GM19397 (cell line): ENCODE results near the gene DNAH3.
"Not testable (repeated sequence)": the region's sequence is repeated elsewhere in the genome, so short reads cannot be mapped to it uniquely, and the experiment has no call there.

Experiments
- ATAC-seq: cut with Tn5 transposase; IDR thresholded peaks from one replicate; pipeline ENCODE4 v1.9.1; 2021; ENCODE audit warnings: mild to moderate bottlenecking, moderate library complexity; ENCODE audit not compliant: unreplicated experiment

Gene DNAH3

DNA sequence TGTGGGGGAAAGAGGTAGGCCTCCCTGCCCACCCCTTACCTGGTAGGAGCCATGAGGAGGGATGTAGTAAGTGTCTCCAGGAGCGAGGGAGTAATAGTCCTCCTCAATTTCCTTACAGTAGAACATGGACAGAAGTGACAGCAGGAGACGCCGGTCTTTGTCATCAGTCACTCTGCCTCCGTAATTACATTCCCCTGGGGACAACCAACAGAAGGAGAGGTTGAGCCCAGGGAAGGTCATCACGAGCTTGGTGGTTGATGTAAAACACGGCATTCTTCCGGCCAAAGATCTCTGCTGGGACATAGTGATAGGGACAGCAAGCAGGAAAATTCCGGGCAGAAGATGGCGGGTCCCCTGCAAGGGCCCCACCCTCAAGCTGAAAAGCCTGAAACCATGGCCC, 202.2 kb downstream of the DNAH3 start:
- no peak for ATAC-seq

DNA sequence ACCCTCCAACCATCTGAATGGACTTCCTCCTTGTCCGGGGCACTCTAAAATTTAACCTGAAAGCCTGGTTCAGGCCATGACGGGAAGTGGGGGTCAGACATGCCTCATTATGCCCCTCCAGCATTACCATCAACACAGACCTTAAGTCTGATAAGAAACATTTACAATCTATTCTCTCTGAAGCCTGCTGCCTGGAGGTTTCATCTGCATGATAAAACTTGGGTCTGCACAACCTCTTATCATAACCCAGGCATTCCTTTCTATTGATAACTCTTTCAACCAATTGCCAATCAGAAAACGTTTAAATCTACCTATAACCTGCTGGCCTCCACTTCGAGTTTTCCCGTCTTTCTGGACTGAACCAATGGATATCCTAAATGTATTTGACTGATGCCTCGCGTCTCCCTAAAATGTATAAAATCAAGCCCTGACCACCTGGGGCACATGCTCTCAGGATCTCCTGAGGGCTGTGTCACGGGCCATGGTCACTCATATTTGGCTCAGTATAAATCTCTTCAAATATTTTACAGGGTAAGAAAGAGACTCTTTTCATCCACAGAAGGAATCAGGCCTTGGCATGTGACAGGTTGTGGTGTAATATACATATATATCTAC, 204.5 kb downstream of the DNAH3 start:
- no peak for ATAC-seq

DNA sequence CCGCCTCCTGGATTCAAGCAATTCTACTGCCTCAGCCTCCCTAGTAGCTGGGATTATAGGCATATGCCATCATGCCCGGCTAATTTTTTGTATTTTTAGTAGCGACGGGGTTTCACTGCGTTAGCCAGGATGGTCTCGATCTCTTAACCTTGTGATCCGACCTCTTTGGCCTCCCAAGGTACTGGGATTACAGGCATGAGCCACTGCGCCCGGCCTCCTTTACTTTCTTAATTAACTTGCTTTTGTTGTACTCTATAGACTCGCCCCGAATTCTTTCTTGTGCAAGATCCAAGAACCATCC, 205.1 kb downstream of the DNAH3 start:
- not testable (repeated sequence) for ATAC-seq

DNA sequence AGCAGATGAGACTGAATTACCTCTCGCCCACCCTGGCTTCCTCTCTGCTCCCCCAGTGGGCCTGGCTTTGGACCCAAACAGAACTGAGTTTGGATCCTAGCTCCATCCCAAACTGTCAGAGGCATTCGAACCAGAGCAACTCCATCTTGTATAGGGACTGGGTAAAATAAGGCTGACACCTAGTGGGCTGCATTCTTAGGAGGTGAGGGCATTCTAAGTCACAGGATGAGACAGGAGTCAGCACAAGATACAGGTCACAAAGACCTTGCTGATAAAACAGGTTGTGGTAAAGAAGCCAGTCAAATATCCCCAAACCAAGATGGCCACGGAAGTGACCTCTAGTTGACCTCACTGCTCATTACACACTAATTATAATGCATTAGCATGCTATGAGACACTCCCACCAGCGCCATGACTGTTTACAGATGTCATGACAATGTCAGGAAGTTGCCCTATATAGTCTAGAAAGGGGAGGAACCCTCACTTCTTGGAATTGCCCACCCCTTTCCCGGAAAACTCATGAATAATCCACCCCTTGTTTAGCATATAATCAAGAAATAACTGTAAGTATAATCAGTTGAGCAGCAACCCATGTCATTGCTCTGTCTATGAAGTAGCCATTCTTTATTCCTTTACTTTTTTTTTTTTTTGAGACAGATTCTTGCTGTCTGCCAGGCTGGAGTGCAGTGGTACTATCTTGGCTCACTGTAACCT, 205.6 kb downstream of the DNAH3 start:
- no peak for ATAC-seq

DNA sequence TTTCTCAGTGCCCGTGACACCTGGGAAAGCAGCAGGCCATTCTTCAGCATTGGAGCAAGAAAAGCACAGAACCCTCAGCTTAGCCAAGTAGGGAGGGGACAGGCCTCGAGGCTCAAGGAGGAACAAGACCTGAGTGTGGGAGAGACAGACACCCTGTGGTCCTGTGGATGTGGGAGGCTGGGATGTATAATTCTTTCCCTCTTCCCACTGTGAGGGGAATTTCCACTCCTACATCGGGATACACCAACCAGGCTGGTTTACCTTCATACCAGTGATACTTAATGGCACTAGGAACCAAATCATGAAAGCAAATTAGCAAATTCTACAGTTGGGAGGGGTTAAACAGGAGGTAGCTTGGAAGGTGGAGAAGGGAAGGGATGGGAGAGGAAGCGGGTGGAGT, 208.4 kb downstream of the DNAH3 start:
- no peak for ATAC-seq

DNA sequence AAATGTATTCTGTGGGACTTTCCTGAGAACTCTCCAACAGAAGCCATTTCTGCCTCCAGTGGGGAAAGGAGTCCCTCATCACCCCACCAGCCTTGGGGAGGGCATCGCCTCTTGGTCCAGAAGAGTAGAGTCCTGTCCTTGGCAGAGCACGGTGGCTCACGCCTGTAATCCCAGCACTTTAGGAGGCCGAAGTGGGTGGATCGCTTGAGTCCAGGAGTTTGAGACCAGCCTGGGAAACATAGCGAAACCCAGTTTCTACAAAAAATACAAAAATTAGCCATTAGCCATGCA, 209.1 kb downstream of the DNAH3 start:
- no peak for ATAC-seq

DNA sequence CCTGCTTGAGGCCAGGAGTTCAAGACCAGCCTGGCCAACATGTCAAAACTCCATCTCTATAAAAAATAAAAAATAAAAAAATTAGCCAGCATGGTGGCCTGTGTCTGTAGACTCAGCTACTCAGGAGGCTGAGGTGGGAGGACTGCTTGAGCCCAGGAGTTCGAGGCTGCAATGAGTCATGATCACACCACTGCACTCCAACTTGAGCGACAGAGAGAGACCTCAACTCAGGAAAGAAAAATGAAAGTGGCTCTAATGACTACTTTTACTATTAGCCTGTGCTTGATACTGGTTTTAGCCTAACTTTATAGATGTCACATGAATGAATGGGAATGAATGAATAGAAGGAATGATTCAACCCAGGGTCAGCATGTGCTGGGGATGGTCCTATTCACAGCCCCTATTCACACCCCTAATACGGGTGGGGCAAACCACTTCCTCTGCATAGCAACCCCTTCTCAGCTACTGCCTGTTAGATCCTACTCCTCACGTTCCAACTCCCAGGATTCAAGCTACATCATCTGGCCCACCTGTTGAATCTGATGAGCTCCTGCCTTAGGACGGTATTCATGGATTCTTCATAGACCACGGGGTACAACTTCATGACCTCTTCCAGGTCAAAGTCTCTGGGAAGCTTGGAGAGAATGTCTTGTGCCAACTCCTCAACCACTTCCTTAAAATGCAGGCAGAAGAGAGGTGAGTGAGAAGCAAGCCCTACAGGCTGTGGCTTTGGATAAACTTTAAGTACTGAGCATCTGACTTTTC, 209.6 kb downstream of the DNAH3 start:
- ATAC-seq = no peak

DNA sequence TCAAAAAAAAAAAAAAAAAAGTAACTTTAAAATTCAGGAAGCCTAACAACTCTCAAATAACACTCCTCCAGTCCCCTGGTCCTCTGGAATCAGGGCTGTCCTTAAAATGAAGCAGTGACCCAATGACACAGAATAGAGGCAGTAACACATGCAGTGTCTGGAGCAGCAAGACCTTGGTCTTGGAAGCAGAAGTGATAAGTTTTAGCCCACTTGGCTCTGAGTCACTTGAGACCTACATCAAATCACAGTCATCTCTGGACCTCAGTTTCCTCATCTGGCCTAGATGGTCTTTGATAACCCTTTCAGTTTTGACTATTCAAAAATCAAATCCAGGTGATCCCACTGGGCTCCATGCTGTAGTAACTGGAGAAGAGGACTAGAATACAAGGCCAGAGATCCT, 211.0 kb downstream of the DNAH3 start:
- ATAC-seq = no peak

DNA sequence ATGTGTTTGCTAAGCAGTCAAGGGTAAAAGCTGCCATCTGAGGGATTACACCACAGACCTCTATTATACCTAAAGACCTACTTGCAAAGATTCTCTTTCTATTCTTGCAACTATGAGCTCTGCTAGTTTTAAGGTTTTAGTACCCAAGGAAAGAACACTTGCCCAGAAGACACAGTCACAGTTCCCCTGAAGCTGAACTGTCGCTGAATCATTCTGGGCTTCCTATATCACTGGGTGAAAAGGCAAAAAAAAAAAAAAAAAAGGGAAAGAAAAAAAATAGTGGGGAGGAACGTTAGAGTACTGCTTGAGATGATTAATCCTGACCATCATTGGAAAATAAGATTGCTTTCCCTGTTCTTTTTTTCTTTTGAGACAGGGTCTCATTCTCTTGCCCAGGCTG, 212.2 kb downstream of the DNAH3 start:
- no peak for ATAC-seq

DNA sequence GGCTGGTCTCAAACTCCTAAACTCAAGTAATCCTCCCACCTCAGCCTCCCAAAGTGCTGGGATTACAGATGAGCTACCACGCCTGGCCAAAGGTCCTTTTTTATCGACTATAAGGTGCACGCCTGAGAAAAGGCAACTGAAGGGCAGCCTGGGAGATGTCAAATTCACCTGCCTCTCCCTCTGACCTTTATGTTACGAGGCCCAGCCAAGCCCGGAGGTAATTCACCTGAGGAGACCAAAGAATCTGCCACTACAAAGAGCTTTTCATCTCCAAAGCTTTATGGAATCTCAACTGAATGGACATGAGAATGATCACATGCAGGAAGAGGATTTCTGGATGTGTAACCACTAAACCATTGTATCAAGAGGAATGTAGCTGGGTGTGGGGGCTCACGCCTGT, 212.9 kb downstream of the DNAH3 start:
- ATAC-seq = no peak

DNA sequence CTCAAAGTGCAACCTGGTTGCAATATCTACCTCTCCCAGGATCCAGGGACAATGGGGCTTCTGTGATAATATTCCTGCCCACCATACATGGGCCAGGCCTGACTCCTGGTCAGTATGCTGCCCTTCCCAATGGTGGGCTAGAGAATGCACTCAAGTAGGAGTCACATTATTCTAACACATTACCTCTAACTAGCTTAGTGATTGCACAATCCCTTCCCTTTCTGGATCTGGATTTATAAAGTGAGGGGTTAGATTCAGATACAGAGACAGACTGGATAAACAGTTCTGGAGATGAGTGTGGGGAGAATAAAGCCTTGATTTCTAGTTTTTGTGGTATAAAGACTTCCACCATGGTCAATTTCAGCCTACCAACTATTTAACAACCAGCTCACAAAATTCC, 217.1 kb downstream of the DNAH3 start:
- no peak for ATAC-seq

DNA sequence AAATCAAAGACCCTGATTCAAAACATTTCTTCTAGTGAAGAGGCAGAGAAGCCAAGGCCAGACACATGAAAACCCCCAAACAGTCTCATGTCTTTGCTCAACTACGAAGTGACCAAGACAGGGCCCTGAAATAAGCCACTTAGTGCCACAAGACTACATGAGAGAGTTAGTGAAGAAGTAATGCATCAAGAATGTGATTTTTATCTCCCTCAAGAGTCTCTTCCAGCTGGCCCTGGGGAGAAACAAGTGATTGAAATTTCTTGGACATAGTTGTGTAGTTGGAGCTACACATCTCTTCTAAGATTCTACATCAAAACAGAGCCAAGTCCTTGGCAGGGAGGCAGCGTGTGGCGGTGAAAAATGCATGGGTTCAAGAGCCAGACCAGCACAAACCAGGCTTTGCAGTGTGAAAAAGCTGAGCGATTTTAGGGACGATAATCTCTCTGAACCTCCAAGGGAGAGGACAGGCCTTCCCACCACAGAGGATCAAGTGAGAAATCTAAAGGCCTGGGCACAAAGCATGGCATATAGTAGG, 219.5 kb downstream of the DNAH3 start:
- no peak for ATAC-seq

DNA sequence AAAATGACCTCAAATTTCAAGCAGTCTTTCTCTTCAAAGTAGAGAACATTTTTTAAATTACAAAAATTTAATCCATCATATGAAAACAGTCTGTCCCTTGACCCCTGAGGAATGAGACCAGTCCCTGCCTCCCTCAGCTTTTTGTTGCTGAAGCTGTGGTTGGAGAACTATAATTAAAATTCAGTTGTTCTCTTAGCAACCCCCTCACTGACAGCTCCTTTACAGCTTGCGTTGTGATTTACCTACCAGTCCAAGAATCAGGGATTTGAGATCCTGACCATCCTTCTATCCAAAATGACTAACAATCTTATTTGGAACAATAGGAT, 220.3 kb downstream of the DNAH3 start:
- ATAC-seq = no peak

DNA sequence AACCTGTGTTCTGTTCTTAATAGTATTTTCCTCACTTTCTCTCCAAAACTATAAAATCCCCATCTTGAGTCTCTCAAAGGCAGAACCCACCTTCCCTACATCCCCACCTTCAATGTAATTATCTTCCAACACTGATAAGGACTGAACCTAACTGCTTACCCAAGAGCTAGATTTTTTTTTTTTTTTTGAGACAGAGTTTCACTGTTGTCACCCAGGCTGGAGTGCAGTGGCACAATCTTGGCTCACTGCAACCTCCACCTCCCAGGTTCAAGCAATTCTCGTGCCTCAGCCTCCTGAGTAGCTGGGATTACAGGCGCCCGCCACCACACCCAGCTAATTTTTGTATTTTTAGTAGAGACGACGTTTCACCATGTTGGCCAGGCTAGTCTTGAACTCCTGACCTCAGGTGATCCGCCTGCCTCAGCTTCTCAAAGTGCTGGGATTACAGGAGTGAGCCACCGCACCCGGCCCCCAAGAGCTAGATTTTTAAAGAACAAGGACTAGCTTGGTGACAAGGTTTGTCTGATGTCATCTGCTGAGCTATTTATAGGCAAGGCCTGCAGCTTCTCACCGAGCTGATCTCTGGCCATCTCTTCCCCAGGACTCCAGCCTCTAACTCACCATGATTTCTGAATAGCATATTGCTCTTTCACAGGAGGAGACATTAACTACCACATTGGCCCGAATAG, 220.8 kb downstream of the DNAH3 start:
- not testable (repeated sequence) for ATAC-seq

DNA sequence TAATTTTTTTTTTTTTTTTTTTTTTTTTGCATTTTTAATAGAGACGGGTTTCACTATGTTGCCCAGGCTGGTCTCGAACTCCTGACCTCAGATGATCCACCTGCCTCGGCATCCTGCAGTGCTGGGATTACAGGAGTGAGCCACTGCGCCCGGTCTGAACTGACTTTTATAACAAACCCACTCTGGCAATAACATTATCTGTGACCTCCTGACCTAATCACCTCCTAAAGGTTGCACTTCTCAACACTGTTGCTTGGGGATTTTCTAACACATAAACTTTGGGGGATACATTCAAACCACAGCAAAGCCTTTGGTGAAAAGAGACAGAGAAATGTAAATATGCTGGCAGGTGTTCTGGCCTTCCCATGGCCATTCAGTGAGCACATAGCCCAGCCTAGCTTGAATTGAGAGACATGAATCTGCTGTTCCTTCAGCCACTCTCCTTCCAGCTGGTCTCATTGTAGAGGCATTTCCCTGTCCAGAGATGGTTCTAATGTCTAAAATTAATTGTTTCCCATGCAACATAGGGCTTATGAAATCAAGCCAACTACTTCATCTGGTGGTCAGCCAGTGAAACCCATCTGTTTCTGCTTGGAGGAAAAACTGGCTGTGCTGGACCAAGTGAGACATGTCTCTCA, 221.8 kb downstream of the DNAH3 start:
- ATAC-seq = no peak

DNA sequence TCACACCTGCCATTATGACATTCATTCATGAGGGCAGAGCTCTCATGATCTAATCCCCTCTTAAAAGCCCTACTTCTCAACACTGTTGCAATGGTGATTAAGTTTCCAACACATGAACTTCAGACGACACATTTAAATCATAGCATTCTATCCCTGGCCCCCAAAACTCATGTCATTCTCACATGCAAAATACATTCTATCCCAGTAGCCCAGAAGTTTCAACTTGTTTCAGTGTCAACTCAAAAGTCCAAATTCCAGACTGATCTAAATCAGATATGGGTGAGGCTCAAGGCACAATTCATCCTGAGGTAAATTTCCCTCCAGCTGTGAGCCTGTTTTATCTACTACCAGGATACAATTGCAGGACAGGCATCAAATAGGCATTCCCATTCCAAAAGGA, 224.9 kb downstream of the DNAH3 start:
- no peak for ATAC-seq

DNA sequence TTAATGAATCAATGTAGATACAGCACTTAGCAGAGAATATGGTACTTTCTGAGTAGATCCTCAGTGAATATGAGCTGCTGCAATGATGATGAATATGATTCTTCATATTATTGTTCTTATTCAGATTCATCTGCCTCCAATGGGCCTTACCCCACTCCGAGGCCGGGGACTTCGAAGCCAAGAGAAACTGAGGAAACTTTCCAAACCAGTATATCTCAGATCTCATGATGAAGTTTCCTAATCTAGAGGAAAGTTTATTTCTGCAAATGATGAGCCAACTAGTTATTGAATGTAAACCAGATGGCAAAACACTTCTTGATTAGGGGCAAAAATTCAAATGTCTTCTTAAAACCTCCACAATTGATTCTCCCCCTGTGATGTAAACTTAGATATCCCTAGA, 226.8 kb downstream of the DNAH3 start:
- ATAC-seq = no peak

DNA sequence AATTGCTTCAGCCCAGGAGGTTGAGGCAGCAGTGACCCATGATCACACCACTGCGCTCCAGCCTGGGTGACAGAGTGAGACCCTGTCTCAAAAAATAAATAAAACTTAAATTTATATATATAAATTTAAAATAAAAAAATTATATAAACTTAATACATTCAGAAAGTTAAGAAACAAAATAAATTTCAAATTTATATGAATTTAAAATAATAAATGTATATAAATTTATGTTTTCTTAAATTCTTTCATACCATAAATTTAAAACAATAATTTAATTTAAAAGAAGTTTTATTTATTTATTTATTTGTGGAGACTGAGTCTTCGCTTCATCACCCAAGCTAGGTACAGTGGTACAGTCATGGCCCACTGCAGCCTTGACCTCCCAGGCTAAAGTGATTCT, 229.8 kb downstream of the DNAH3 start:
- ATAC-seq = no peak

DNA sequence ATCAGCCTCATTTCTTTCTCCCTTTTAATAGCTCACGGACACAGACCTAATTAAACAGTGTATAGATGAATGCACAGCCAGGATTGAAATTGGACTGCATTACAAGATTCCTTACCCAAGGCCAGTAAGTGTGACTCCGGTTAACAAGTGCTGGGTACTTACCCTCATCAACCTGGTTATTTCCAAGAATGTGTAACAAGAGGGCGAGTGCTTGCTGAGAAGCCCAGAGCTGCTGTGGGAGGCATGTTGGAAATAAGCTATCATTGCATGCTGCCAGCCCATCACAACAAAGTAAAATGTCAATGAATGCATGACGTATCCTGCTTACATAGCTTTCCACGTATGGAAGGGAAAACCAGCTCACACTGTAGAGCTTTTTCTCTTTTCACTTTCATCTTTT, 230.6 kb downstream of the DNAH3 start:
- no peak for ATAC-seq

DNA sequence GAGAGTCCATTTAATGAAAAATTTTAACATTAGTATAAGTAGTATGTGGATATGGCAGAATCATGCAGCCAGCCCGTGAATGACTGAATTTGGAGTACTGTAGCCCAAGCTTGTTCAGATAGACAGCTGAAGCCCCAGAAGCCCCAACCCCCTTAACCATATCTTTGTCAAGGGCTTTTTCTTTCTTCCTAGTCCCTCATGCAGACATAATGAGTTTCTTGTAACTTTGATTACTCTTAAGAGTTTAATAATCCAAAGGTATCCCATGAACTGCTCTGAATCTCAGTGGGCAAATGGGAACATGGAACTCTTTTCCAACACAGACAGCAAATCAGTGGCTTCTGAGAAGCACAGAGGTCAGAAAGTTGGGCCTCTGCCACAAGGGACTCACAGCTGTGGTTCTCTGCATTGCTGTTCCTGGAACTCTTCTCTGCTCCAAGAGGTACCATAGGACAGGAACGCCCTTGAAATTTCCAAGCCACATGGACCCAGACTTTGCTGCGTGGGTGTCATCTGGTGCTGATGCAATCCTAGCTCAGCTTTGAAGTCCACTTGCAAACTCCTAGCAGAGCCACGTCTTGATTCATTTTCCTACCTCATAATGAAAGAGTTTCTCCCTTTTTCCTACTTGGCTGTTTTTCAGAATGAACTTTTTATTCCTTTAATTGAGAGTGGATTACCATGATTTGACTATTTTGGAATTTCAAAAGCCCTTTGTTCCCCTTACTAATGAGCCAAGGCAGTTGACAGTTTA, 232.0 kb downstream of the DNAH3 start:
- ATAC-seq = no peak

DNA sequence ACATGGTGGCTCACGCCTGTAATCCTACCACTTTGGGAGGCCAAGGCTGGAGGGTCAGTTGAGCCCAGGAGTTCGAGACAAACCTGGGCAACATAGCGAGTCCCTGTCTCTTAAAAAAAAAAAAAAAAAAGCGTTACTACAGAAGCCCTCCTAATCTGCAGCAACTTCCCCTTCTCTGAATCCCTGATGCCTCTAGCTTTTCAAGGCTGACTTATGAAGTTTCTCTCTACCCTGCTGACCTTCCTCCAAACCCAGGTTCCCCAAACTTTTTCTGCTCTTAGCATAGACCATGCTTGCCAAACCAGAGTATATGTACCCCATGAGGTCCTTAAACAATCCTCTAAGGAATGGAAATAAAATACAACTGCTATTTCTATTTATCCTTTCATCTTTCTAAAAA, 233.7 kb downstream of the DNAH3 start:
- no peak for ATAC-seq
